GM23248 (cell line): ENCODE results near the gene SSU72.

Source experiments
- EZH2 ChIP-seq: fragments of 200-600 bp; sonication (generic); IDR thresholded peaks from 2 replicates; pipeline ENCODE4 v1.6.1; 2018; ENCODE audit warnings: antibody characterized with exemption, mild to moderate bottlenecking; ENCODE audit not compliant: insufficient read depth, poor library complexity, severe bottlenecking
- EZH2phosphoT487 ChIP-seq: fragments of 200-600 bp; sonication (generic); IDR thresholded peaks from 2 replicates; pipeline ENCODE4 v1.6.1; 2018; ENCODE audit warnings: antibody characterized with exemption, moderate library complexity, mild to moderate bottlenecking, low read depth; ENCODE audit not compliant: insufficient read depth

DNA sequence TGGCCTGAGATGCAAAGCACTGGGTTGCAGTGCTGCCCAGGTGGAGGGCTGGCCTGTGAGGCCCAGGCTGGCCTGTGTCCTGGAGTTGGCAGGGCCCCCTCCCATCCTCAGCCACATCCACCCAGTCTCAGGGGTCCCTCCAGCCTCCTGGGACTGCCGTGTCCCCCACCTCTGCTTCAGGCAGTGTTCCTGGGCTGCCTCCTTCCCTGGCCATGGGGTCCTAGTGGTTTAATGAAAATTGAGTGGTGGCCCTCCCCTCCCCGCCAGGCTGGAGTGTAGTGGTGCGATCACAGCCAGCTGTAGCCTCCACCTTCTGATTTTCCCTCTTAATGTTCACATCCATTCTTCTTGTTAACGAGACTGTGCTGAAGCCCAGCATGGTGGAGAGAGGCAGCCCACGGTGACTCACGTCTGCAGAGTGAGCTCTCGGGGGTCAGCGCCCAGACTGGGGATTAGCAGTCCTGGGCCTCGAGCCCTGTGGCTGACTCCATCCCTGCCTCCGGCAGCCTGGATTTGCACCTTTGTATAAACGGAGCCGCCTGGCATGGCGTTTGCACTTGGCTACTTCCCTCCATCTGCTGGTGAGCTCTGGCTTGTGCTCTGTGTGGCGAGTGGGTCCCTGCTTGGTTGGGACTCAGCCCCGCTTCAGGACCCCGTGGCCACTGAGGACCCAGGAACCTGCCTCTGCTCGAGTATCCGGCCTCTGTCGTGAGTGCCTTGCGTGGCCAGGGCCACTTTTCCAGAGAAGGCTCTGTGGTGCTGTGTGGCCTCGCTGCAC is 47.5 kb upstream of the SSU72 start:
- TF ChIP-seq EZH2 = no peak
- TF ChIP-seq EZH2phosphoT487 = no peak
